Measurements from ENCODE around the gene FAM72A.
A peak's percentile ranks its signal among the peaks of the same experiment; 100 is the strongest.
"Not testable (repeated sequence)": the region's sequence is repeated elsewhere in the genome, so short reads cannot be mapped to it uniquely, and the experiment has no call there.

FAM72A gene

GRCh38 chr1:206202789-206203363, at the start of gene FAM72A:
FAM72A (minus strand) TSS chr1:206202839; CDS start chr1:206202025, 814 bp downstream.
- H3K4me3 ChIP-seq (ENCODE audit: low read length): peak within 1 kb of the TSS; percentile 58
- peak; percentile 100 for DNase-seq (ENCODE audit: low read depth)

GRCh38 chr1:206250953-206251681, 48.5 kb upstream of the FAM72A start:
- H3K4me3 ChIP-seq (ENCODE audit: low read length): not testable (repeated sequence)

GRCh38 chr1:206246129-206246886, 43.7 kb upstream of the FAM72A start:
- not testable (repeated sequence) for DNase-seq (ENCODE audit: low read depth); H3K4me3 ChIP-seq (ENCODE audit: low read length)

More at GRCh38 chr1:206250953-206251681, 48.5 kb upstream of the FAM72A start:
- DNase-seq (ENCODE audit: low read depth): not testable (repeated sequence)

- DNase-seq (ENCODE audit: low read depth); H3K4me3 ChIP-seq (ENCODE audit: low read length): not testable (repeated sequence)
Measured at GRCh38 chr1:206245479-206245878, 42.8 kb upstream of the FAM72A start.

GRCh38 chr1:206243335-206243734, 40.7 kb upstream of the FAM72A start:
- not testable (repeated sequence) for H3K4me3 ChIP-seq (ENCODE audit: low read length); DNase-seq (ENCODE audit: low read depth)

- H3K4me3 ChIP-seq (ENCODE audit: low read length): not testable (repeated sequence)
- DNase-seq (ENCODE audit: low read depth): peak; percentile 93
Measured at GRCh38 chr1:206240288-206240687, 37.6 kb upstream of the FAM72A start.

GRCh38 chr1:206235190-206235589, 32.6 kb upstream of the FAM72A start:
- not testable (repeated sequence) for DNase-seq (ENCODE audit: low read depth); H3K4me3 ChIP-seq (ENCODE audit: low read length)

GRCh38 chr1:206234189-206234916, 31.7 kb upstream of the FAM72A start:
- H3K4me3 ChIP-seq (ENCODE audit: low read length); DNase-seq (ENCODE audit: low read depth): not testable (repeated sequence)

GRCh38 chr1:206232970-206233645, 30.5 kb upstream of the FAM72A start:
- not testable (repeated sequence) for H3K4me3 ChIP-seq (ENCODE audit: low read length); DNase-seq (ENCODE audit: low read depth)

- DNase-seq (ENCODE audit: low read depth); H3K4me3 ChIP-seq (ENCODE audit: low read length): not testable (repeated sequence)
Measured at GRCh38 chr1:206231989-206232388, 29.4 kb upstream of the FAM72A start.

GRCh38 chr1:206229286-206229685, 26.6 kb upstream of the FAM72A start:
- DNase-seq (ENCODE audit: low read depth); H3K4me3 ChIP-seq (ENCODE audit: low read length): not testable (repeated sequence)

- not testable (repeated sequence) for DNase-seq (ENCODE audit: low read depth)
Measured at GRCh38 chr1:206226886-206227285, 24.2 kb upstream of the FAM72A start.

GRCh38 chr1:206225386-206225785, 22.7 kb upstream of the FAM72A start:
- not testable (repeated sequence) for H3K4me3 ChIP-seq (ENCODE audit: low read length); DNase-seq (ENCODE audit: low read depth)

More at GRCh38 chr1:206226886-206227285, 24.2 kb upstream of the FAM72A start:
- H3K4me3 ChIP-seq (ENCODE audit: low read length): not testable (repeated sequence)

GRCh38 chr1:206224190-206224776, 21.6 kb upstream of the FAM72A start:
- not testable (repeated sequence) for H3K4me3 ChIP-seq (ENCODE audit: low read length); DNase-seq (ENCODE audit: low read depth)

GRCh38 chr1:206221585-206221984, 18.9 kb upstream of the FAM72A start:
- DNase-seq (ENCODE audit: low read depth); H3K4me3 ChIP-seq (ENCODE audit: low read length): not testable (repeated sequence)

- DNase-seq (ENCODE audit: low read depth); H3K4me3 ChIP-seq (ENCODE audit: low read length): not testable (repeated sequence)
Measured at GRCh38 chr1:206220332-206221000, 17.8 kb upstream of the FAM72A start.

- not testable (repeated sequence) for DNase-seq (ENCODE audit: low read depth); H3K4me3 ChIP-seq (ENCODE audit: low read length)
Measured at GRCh38 chr1:206219514-206220331, 17.1 kb upstream of the FAM72A start.
